Posterior vena cava (tissue), 2 donors: Measurements from ENCODE around the gene ITPKB. TPM values are rescaled to one million over a fixed set of nuclear protein-coding genes. Genes with fewer than 3 reads are reported as not detected.

Source experiments
- DNase-seq: peaks from one replicate; pipeline ENCODE4 v3.0.0-alpha.2; 2020; ENCODE audit warnings: low spot score
- intact Hi-C, 2 donors: fragments of 100-400 bp; cut with DNase I; formaldehyde crosslinking; loops; one replicate each; pipeline versions ENCODE4 v1.14.1 to v1.14.2; 2022 to 2023
- total RNA-seq, 2 donors: library from RNA; stranded (reverse); fragmentation: NEBNext Ultra II Directional; extraction: Animal tissue kit (Norgen Biotek cat#: 25700); gene quantifications; one replicate each; pipeline ENCODE4 v1.2.1, GENCODE V29; 2021
- donor health status: DM: yes; HTN: yes; CAD: no.
- donor health status: DM: yes; HTN: yes; CAD: no.

Gene ITPKB
- total RNA-seq, 2 donors from 2014 or later: 22.4 to 24.4 TPM

- no peak for DNase-seq
- intact Hi-C loops: no loop called here
These were observed 86.5 kb downstream of the ITPKB start for GRCh38 chr1:226652613-226653012.

- intact Hi-C loops: no loop called here
These were observed 87.4 kb downstream of the ITPKB start for GRCh38 chr1:226651732-226652105.

GRCh38 chr1:226651041-226651731, 87.9 kb downstream of the ITPKB start:
- intact Hi-C loops: no loop called here
- no peak for DNase-seq

More at GRCh38 chr1:226651732-226652105, 87.4 kb downstream of the ITPKB start:
- no peak for DNase-seq

GRCh38 chr1:226650236-226650841, 88.7 kb downstream of the ITPKB start:
- intact Hi-C loops: no loop called here
- no peak for DNase-seq

GRCh38 chr1:226649780-226650179, 89.3 kb downstream of the ITPKB start:
- no peak for DNase-seq
- intact Hi-C loops: no loop called here

GRCh38 chr1:226649244-226649643, 89.8 kb downstream of the ITPKB start:
- DNase-seq: no peak
- intact Hi-C loops: no loop called here

- DNase-seq: no peak
- intact Hi-C loops: no loop called here
These were observed 90.7 kb downstream of the ITPKB start for GRCh38 chr1:226648421-226648820.

GRCh38 chr1:226647719-226648118, 91.4 kb downstream of the ITPKB start:
- DNase-seq: no peak
- intact Hi-C loops: no loop called here

GRCh38 chr1:226646870-226647449, 92.1 kb downstream of the ITPKB start:
- DNase-seq: no peak
- intact Hi-C loops: no loop called here

- peak; percentile 77 for DNase-seq
- intact Hi-C loops: no loop called here
These were observed 92.8 kb downstream of the ITPKB start for GRCh38 chr1:226646026-226646869.

- intact Hi-C loops: no loop called here
- peak; percentile 50 for DNase-seq
These were observed 93.7 kb downstream of the ITPKB start for GRCh38 chr1:226645279-226645976.

GRCh38 chr1:226644541-226645176, 94.4 kb downstream of the ITPKB start:
- peak; percentile 54 for DNase-seq

GRCh38 chr1:226643611-226644540, 95.2 kb downstream of the ITPKB start:
- DNase-seq: peak; percentile 52
- intact Hi-C loops: no loop called here

More at GRCh38 chr1:226644541-226645176, 94.4 kb downstream of the ITPKB start:
- intact Hi-C loops: no loop called here

GRCh38 chr1:226643177-226643576, 95.9 kb downstream of the ITPKB start:
- intact Hi-C loops: no loop called here
- DNase-seq: peak; percentile 76

- intact Hi-C loops: no loop called here
- peak; percentile 36 for DNase-seq
These were observed 96.7 kb downstream of the ITPKB start for GRCh38 chr1:226642421-226642820.

GRCh38 chr1:226641671-226642231, 97.3 kb downstream of the ITPKB start:
- intact Hi-C loops: no loop called here
- DNase-seq: peak; percentile 68

- peak; percentile 56 for DNase-seq
- intact Hi-C loops: no loop called here
These were observed 98.6 kb downstream of the ITPKB start for GRCh38 chr1:226640321-226641136.
